Measurements from ENCODE around the gene GCM1. TPM values are rescaled to one million over a fixed set of nuclear protein-coding genes. Genes with fewer than 3 reads are reported as not detected.

Gene GCM1
- total RNA-seq, 1 donor from 2014 or later: under 0.01 TPM

DNA sequence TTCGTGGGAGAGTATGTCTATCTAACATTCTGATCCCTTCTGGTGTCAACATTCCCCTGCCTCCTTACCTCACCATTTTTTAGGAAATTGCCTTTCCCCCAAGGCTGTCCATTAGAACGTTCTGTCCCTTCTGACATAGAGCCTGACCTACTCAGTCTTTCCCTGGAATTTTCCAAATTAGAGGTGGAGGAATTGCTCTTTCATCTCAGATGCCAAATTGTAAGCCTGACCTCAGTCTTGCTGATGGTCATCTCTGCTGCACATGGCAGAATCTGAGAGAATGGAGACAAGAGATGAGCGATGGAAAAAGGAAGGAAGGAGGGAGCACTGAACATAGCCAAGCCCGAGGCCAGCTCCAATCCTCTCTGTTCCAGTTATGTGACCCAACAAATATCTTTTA, 5.4 kb upstream of the GCM1 start:
- DNase-seq (ENCODE audit: low spot score in 2 of 2): no peak
- FAIRE-seq: no peak

GRCh38 chr6:53152576-53152975, 3.9 kb upstream of the GCM1 start:
- DNase-seq (ENCODE audit: low spot score in 2 of 2): no peak
- FAIRE-seq: no peak

GRCh38 chr6:53151676-53152075, 3.0 kb upstream of the GCM1 start:
- DNase-seq (ENCODE audit: low spot score in 2 of 2): no peak
- FAIRE-seq: no peak

GRCh38 chr6:53144802-53145201, 3.8 kb downstream of the GCM1 start:
- FAIRE-seq (no peak), DNase-seq (ENCODE audit: low spot score in 2 of 2) (no peak)

GRCh38 chr6:53143710-53144109, 4.9 kb downstream of the GCM1 start:
- FAIRE-seq: no peak
- no peak for DNase-seq (ENCODE audit: low spot score in 2 of 2)

GRCh38 chr6:53142810-53143209, 5.8 kb downstream of the GCM1 start:
- FAIRE-seq (no peak), DNase-seq (ENCODE audit: low spot score in 2 of 2) (no peak)

GRCh38 chr6:53139841-53140413, 8.7 kb downstream of the GCM1 start:
- no peak for FAIRE-seq

GRCh38 chr6:53136000-53136609, 12.5 kb downstream of the GCM1 start:
- DNase-seq (ENCODE audit: low spot score in 2 of 2): no peak

More at GRCh38 chr6:53139841-53140413, 8.7 kb downstream of the GCM1 start:
- DNase-seq (ENCODE audit: low spot score in 2 of 2): no peak

GRCh38 chr6:53134601-53135235, 13.9 kb downstream of the GCM1 start:
- DNase-seq (ENCODE audit: low spot score in 2 of 2) (no peak), FAIRE-seq (no peak)

More at GRCh38 chr6:53136000-53136609, 12.5 kb downstream of the GCM1 start:
- no peak for FAIRE-seq

DNA sequence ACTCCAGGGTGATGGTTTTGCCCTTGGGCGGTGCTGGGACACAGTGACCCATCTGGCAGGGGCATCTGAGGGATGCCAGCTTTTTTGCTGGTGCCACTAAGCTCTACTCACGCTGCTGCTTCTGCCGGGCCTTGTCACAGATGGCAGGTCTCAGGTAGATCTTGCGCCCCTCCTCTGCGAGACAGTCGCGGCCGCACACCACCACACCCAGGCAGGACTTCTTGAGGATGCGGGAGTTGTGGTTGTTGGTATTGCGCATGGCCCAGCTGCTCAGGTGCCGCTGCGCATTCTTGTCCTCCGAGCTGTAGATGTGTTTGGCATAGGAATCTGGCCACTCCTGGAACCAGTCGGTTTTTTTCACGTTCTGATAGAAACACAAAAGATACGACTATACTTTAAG, 14.7 kb downstream of the GCM1 start:
- no peak for DNase-seq (ENCODE audit: low spot score in 2 of 2)
- FAIRE-seq: no peak

- no peak for FAIRE-seq
Measured at GRCh38 chr6:53130569-53131290, 17.9 kb downstream of the GCM1 start.

GRCh38 chr6:53128842-53129241, 19.8 kb downstream of the GCM1 start:
- no peak for DNase-seq (ENCODE audit: low spot score in 2 of 2)
- no peak for FAIRE-seq

More at GRCh38 chr6:53130569-53131290, 17.9 kb downstream of the GCM1 start:
- no peak for DNase-seq (ENCODE audit: low spot score in 2 of 2)

DNA sequence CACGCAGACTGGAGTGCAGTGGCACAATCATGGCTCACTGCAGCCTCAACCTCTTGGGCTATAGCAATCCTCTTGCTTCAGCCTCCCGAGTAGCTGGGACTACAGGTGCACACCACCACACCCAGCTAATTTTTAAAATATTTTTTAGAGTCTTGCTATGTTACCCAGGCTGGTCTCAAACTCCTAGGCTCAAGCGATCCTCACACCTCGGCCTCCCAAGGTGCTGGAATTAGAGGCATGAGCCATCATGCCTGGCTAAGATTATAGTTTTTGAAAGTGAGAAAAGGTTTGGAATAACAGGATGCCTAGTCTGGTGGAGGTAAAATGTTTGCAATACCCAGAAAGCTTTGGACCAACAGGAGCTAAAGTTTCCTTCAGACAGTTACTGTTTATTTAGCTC, 23.4 kb downstream of the GCM1 start:
- no peak for DNase-seq (ENCODE audit: low spot score in 2 of 2)
- FAIRE-seq: no peak

DNA sequence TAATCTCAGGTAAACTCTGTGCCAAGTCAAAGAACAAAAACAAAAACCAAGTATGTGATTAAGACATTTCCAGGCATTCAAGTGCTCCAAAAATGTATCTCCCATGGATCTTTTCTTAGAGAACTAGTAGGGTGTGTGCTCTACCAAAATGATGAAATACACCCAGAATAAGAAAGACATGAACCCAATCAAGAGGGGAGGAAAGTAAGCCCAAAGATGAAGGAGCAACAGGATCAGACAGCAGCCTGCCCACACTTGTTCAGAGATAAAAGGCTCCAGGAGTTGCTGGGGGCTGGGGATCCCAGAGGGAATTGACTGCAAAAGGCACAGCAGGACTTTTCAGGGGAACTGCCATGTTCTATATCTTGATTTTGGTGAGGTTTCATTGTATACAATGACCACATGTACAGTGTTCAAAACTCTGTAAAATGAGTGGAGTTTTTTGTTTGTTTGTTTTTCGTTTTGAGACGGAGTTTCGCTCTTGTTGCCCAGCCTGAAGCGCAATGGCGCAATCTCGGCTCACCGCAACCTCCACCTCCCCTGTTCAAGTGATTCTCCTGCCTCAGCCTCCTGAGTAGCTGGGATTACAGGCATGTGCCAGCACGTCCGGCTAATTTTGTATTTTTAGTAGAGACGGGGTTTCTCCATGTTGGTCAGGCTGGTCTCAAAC, 24.4 kb downstream of the GCM1 start:
- DNase-seq (ENCODE audit: low spot score in 2 of 2): no peak

GRCh38 chr6:53119772-53120409, 28.8 kb downstream of the GCM1 start:
- FAIRE-seq: no peak
- no peak for DNase-seq (ENCODE audit: low spot score in 2 of 2)

More for the DNA sequence above, 24.4 kb downstream of the GCM1 start:
- FAIRE-seq: no peak

DNA sequence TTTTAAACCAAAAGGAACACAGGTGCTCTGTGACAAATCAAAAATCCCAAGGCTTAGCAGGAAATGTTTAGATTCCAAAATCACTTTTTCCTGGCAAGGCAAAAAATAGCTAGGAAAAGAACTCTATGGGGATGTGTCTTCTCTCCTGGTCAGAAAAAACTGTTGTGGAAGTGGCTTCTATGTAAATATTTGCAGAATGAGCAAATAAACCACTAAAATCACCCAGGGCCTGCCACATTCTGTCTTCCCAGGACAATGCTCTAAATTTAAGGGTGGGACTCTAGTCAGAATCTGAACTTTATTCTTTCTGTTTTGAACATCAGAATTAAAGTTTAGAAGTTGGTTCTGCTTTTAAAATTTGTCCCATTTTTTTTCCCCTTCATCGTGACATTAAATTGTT, 29.3 kb downstream of the GCM1 start:
- FAIRE-seq (no peak), DNase-seq (ENCODE audit: low spot score in 2 of 2) (no peak)

GRCh38 chr6:53115741-53116140, 32.9 kb downstream of the GCM1 start:
- DNase-seq (ENCODE audit: low spot score in 2 of 2) (no peak), FAIRE-seq (no peak)

GRCh38 chr6:53115113-53115512, 33.5 kb downstream of the GCM1 start:
- no peak for FAIRE-seq
- DNase-seq (ENCODE audit: low spot score in 2 of 2): no peak

GRCh38 chr6:53113742-53114141, 34.9 kb downstream of the GCM1 start:
- FAIRE-seq (no peak), DNase-seq (ENCODE audit: low spot score in 2 of 2) (no peak)

- DNase-seq (ENCODE audit: low spot score in 2 of 2) (no peak), FAIRE-seq (no peak)
Measured at GRCh38 chr6:53112871-53113270, 35.8 kb downstream of the GCM1 start.

Data from frontal cortex (tissue), 4 donors.